Lung (tissue), 12 donors: ENCODE data around the gene IL1RAP. TPM values are rescaled to one million over a fixed set of nuclear protein-coding genes. Genes with fewer than 3 reads are reported as not detected.

Experiments used
- ATAC-seq: fragments of 200-7000 bp; cut with Tn5 transposase; one replicate; pipeline ENCODE4 v1.9.1; 2020; ENCODE audit warnings: moderate number of reproducible peaks; ENCODE audit not compliant: insufficient read depth, low FRiP score
- DNase-seq, 3 donors: peaks; one replicate each; pipeline ENCODE4 v3.0.0-alpha.2; 2013 to 2017
- H3K27ac ChIP-seq, 2 donors: one replicate each; pipeline ENCODE4 v1.5.1; 2013; ENCODE audit warnings: mild to moderate bottlenecking in 2 of 2, moderate library complexity in 2 of 2, control low read depth in 1 of 2, inconsistent platforms in 1 of 2, low read depth in 1 of 2, low read length in 1 of 2
- H3K27me3 ChIP-seq, 3 donors: one replicate each; pipeline ENCODE4 v1.5.1; 2013; ENCODE audit warnings: low read length in 2 of 3; ENCODE audit not compliant: control insufficient read depth in 3 of 3, insufficient read depth in 3 of 3
- H3K36me3 ChIP-seq, 4 donors: one replicate each; pipeline ENCODE4 v1.5.1; 2013; ENCODE audit warnings: low read length in 4 of 4, mild to moderate bottlenecking in 1 of 4, moderate library complexity in 1 of 4; ENCODE audit not compliant: control insufficient read depth in 4 of 4, insufficient read depth in 4 of 4
- H3K4me1 ChIP-seq, 5 donors: one replicate each; pipeline ENCODE4 v1.5.1; 2013; ENCODE audit warnings: low read length in 5 of 5, mild to moderate bottlenecking in 2 of 5, moderate library complexity in 1 of 5; ENCODE audit not compliant: control insufficient read depth in 5 of 5, insufficient read depth in 5 of 5
- H3K4me3 ChIP-seq: one replicate; pipeline ENCODE4 v1.5.1; 2013; ENCODE audit warnings: mild to moderate bottlenecking, control low read depth, moderate library complexity
- H3K9ac ChIP-seq, 2 donors: one replicate each; pipeline ENCODE4 v1.5.1; 2013; ENCODE audit warnings: low read length in 2 of 2, control low read depth in 1 of 2; ENCODE audit not compliant: insufficient read depth in 1 of 2
- H3K9me3 ChIP-seq, 4 donors: one replicate each; pipeline ENCODE4 v1.5.1; 2013; ENCODE audit warnings: low read length in 3 of 4, mild to moderate bottlenecking in 1 of 4, moderate library complexity in 1 of 4; ENCODE audit not compliant: control insufficient read depth in 4 of 4, insufficient read depth in 3 of 4
- WGBS, 2 donors: extraction: QIAGEN DNeasy Blood & Tissue Kit; methylation state at CpG; one replicate each; pipeline ENCODE4 v1.1.7; 2013; 5-methylcytosine and 5-hydroxymethylcytosine counted together
- polyA plus RNA-seq, 2 donors: library from polyadenylated mRNA; stranded (reverse); fragments of 200-250 nt; gene quantifications; one replicate each; pipeline ENCODE4 v1.2.1, GENCODE V29; 2013
- total RNA-seq, 2 donors: library from RNA; depleted of rRNA in 1 of 2; stranded (reverse); fragments of >200 nt in 1 of 2; gene quantifications; one replicate each; pipeline ENCODE4 v1.2.1, GENCODE V29; 2014 to 2021
- TF ChIP-seq, protein P1 (sequence below): IDR thresholded peaks from 2 replicates; pipeline ENCODE4 v1.5.1; 2012; ENCODE audit warnings: mild to moderate bottlenecking; ENCODE audit errors: control extremely low read depth, extremely low read depth
- donor health status: control.
- donor health status: control.
- donor health status: Bipolar disorder and iron deficiency.
- donor health status: healthy.
- donor health status: DM: yes; HTN: yes; CAD: no.

Gene IL1RAP
- total and polyA plus RNA-seq, 4 donors = 3.2 to 34.2 (median 26.8) TPM

DNA sequence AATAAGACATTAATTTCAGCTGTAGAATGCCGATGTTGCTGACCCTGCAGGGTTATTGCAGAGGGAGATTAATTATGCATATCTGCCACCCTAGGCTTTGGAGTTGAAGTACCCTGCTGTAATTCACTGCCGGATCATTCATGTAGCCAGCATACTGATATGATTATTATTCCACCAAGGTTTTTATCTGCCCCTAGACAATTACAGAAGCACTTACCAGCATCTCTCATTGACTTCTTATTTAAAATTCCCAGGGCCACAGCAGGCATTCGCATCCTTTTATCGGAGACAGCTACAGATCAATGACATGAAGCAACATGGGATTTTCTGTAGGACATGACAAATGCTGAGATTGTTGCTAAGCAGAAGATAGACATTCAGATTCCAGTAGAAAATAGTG is 31.3 kb downstream of the IL1RAP start:
- Histone ChIP-seq H3K27me3 (peaks cover 0 to 13% (median 0%) of the 10 kb centered on the region in 3 donors), H3K27ac (no peak overlapping the region), H3K4me1 (peaks cover 3 to 62% (median 21%) of the 10 kb centered on the region in 5 donors), H3K9ac (no peak overlapping the region), H3K4me3 (no peak overlapping the region), H3K9me3 (no peaks in the 10 kb centered on the region), H3K36me3 (no peaks in the 10 kb centered on the region)
- ATAC-seq (no peak), DNase-seq (no peak)
- 94 to 97% methylated on average over 4 of the region's 4 CpGs for WGBS, 2 donors
- TF ChIP-seq, protein P1, sequence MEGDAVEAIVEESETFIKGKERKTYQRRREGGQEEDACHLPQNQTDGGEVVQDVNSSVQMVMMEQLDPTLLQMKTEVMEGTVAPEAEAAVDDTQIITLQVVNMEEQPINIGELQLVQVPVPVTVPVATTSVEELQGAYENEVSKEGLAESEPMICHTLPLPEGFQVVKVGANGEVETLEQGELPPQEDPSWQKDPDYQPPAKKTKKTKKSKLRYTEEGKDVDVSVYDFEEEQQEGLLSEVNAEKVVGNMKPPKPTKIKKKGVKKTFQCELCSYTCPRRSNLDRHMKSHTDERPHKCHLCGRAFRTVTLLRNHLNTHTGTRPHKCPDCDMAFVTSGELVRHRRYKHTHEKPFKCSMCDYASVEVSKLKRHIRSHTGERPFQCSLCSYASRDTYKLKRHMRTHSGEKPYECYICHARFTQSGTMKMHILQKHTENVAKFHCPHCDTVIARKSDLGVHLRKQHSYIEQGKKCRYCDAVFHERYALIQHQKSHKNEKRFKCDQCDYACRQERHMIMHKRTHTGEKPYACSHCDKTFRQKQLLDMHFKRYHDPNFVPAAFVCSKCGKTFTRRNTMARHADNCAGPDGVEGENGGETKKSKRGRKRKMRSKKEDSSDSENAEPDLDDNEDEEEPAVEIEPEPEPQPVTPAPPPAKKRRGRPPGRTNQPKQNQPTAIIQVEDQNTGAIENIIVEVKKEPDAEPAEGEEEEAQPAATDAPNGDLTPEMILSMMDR = no peak

DNA sequence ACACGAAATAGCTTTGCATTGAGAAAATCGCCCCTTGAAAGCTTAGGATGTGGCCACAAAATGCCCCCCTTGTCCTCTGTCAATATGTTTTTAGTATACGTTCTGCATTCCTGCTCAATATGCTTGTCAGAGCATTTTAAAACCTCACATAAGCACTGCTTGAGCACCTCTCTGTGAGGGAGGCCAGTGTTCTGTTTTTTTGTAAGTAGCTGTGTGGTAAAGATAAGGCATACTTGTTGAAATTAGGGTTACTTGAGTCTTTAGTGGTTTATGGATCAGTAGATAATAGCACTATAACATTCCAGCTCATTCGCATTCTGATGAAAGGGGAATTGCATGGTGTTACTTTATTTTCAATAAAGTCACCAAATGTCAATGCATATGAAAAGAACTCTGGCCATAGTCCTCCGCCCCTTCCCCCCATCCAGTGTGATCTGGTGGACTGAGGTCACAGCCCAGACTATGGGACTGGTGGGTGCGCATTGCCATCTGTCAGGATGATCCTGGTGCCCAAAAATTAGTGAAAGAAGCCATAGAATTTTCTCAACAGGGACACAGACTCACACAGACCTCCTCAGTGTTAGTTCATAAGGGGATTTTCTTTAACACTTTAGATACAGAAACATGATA is 33.1 kb downstream of the IL1RAP start:
- H3K4me3 ChIP-seq = no peak overlapping the region
- H3K36me3 ChIP-seq = peaks cover 0 to 3% (median 0%) of the 10 kb centered on the region in 4 donors
- H3K27me3 ChIP-seq = peaks cover 0 to 13% (median 0%) of the 10 kb centered on the region in 3 donors
- WGBS, 2 donors = 80 to 87% methylated on average over 6 of the region's 6 CpGs
- no peak overlapping the region for H3K9ac ChIP-seq
- TF ChIP-seq, protein P1 = no peak
- DNase-seq (peak in 1 of 3 donors; percentile 24), ATAC-seq (no peak)
- H3K27ac ChIP-seq = no peak overlapping the region
- peaks cover 3 to 47% (median 17%) of the 10 kb centered on the region in 5 donors for H3K4me1 ChIP-seq
- no peaks in the 10 kb centered on the region for H3K9me3 ChIP-seq

- Histone ChIP-seq H3K27ac (no peak overlapping the region), H3K4me3 (no peak overlapping the region), H3K4me1 (peaks cover 3 to 37% (median 17%) of the 10 kb centered on the region in 5 donors), H3K27me3 (peaks cover 0 to 13% (median 0%) of the 10 kb centered on the region in 3 donors), H3K36me3 (peaks cover 0 to 7% (median 1%) of the 10 kb centered on the region in 4 donors), H3K9me3 (peaks cover 0 to 3% (median 0%) of the 10 kb centered on the region in 4 donors), H3K9ac (no peak overlapping the region)
- whole genome bisulfite sequencing, 2 donors = 97 to 98% methylated on average over 2 of the region's 2 CpGs
- DNase-seq (no peak), ATAC-seq (no peak)
- TF ChIP-seq, protein P1 = no peak
Observed at GRCh38 chr3:190548031-190548656, 34.3 kb downstream of the IL1RAP start.
